Ascending aorta (tissue), 2 donors: ENCODE measurements around the gene UMOD. TPM values are rescaled to one million over a fixed set of nuclear protein-coding genes. Genes with fewer than 3 reads are reported as not detected.

ENCODE experiments used
- DNase-seq, 2 donors: peaks; one replicate each; pipeline ENCODE4 v3.0.0-alpha.2; 2019; ENCODE audit warnings: low spot score in 2 of 2
- H3K27ac ChIP-seq, 2 donors: fragments of 200-600 bp; sonication (generic); one replicate each; pipeline ENCODE4 v1.5.1; 2016 to 2017; ENCODE audit warnings: mild to moderate bottlenecking in 1 of 2
- H3K27me3 ChIP-seq: fragments of 200-600 bp; sonication (generic); one replicate; pipeline ENCODE4 v1.5.1; 2017
- H3K36me3 ChIP-seq, 2 donors: fragments of 200-600 bp; sonication (generic); one replicate each; pipeline ENCODE4 v1.5.1; 2016
- H3K4me1 ChIP-seq, 2 donors: fragments of 200-600 bp; sonication (generic); one replicate each; pipeline ENCODE4 v1.5.1; 2016 to 2017; ENCODE audit warnings: mild to moderate bottlenecking in 1 of 2
- H3K4me3 ChIP-seq, 2 donors: fragments of 200-600 bp; sonication (generic); one replicate each; pipeline ENCODE4 v1.5.1; 2016 to 2017; ENCODE audit warnings: mild to moderate bottlenecking in 1 of 2
- H3K9me3 ChIP-seq, 2 donors: fragments of 200-600 bp; sonication (generic); one replicate each; pipeline ENCODE4 v1.5.1; 2016
- intact Hi-C: fragments of 100-400 bp; cut with DNase I; formaldehyde crosslinking; loops from one replicate; pipeline ENCODE4 v1.15.1; 2023
- total RNA-seq: library from RNA; depleted of rRNA; stranded (reverse); fragments of >200 nt; gene quantifications from one replicate; pipeline ENCODE4 v1.1.0, GENCODE V29; 2016
- TF ChIP-seq, protein P1 (sequence below), 3 experiments: fragments of 200-600 bp in 2 of 3; fragments of 450-650 bp in 1 of 3; sonication (generic) in 2 of 3; IDR thresholded peaks; one replicate each; pipeline ENCODE4 v1.5.1; 2016 to 2019; ENCODE audit warnings: antibody characterized with exemption in 3 of 3, mild to moderate bottlenecking in 1 of 3, moderate library complexity in 1 of 3

The UMOD gene
- total RNA-seq, 1 donor from 2014 or later, result not detected

GRCh38 chr16:20309786-20310185 lies 42.7 kb downstream of the UMOD start:
- no peak overlapping the region for H3K27ac ChIP-seq
- intact Hi-C loops, result no loop called here
- H3K4me3 ChIP-seq, result no peak overlapping the region
- H3K36me3 ChIP-seq, result no peaks in the 10 kb centered on the region
- H3K9me3 ChIP-seq, result no peaks in the 10 kb centered on the region
- H3K27me3 ChIP-seq, result no peaks in the 10 kb centered on the region
- TF ChIP-seq, protein P1, sequence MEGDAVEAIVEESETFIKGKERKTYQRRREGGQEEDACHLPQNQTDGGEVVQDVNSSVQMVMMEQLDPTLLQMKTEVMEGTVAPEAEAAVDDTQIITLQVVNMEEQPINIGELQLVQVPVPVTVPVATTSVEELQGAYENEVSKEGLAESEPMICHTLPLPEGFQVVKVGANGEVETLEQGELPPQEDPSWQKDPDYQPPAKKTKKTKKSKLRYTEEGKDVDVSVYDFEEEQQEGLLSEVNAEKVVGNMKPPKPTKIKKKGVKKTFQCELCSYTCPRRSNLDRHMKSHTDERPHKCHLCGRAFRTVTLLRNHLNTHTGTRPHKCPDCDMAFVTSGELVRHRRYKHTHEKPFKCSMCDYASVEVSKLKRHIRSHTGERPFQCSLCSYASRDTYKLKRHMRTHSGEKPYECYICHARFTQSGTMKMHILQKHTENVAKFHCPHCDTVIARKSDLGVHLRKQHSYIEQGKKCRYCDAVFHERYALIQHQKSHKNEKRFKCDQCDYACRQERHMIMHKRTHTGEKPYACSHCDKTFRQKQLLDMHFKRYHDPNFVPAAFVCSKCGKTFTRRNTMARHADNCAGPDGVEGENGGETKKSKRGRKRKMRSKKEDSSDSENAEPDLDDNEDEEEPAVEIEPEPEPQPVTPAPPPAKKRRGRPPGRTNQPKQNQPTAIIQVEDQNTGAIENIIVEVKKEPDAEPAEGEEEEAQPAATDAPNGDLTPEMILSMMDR (IDR thresholded peaks at IDR 0.05), result no peak
- H3K4me1 ChIP-seq, result no peaks in the 10 kb centered on the region
- DNase-seq, result no peak

- no peak for DNase-seq
- no peak overlapping the region for H3K27ac ChIP-seq
- TF ChIP-seq, protein P1 (IDR thresholded peaks at IDR 0.05), result no peak
- H3K9me3 ChIP-seq, result no peaks in the 10 kb centered on the region
- no peaks in the 10 kb centered on the region for H3K4me1 ChIP-seq
- no peaks in the 10 kb centered on the region for H3K36me3 ChIP-seq
- no peak overlapping the region for H3K4me3 ChIP-seq
- no peaks in the 10 kb centered on the region for H3K27me3 ChIP-seq
- intact Hi-C loops, result no loop called here
Measured at GRCh38 chr16:20308801-20309590, 43.5 kb downstream of the UMOD start.

DNA sequence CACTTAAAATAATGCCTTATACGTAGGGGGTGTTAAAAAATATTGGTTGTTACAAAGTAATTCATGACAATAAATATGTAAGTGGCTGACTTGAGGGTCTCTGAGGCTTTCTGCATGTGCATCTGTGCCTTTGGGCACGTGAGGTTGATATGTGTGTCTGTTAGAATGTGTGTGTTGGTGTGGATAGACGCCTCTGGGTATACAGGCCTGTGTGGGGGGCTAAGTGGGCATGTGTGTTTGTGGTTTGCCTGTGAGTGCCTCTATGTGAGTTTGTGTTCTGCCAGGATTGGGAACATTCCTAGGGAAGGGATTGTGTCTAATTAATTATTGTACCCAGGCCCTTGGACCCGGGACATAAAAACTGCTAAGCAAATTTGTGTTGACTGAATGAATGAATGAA lies 44.2 kb downstream of the UMOD start:
- TF ChIP-seq, protein P1 (IDR thresholded peaks at IDR 0.05), result no peak
- H3K4me1 ChIP-seq, result no peaks in the 10 kb centered on the region
- H3K27me3 ChIP-seq, result no peaks in the 10 kb centered on the region
- no peaks in the 10 kb centered on the region for H3K9me3 ChIP-seq
- H3K36me3 ChIP-seq, result no peaks in the 10 kb centered on the region
- no peak overlapping the region for H3K27ac ChIP-seq
- intact Hi-C loops, result no loop called here
- H3K4me3 ChIP-seq, result no peak overlapping the region
- DNase-seq, result no peak

DNA sequence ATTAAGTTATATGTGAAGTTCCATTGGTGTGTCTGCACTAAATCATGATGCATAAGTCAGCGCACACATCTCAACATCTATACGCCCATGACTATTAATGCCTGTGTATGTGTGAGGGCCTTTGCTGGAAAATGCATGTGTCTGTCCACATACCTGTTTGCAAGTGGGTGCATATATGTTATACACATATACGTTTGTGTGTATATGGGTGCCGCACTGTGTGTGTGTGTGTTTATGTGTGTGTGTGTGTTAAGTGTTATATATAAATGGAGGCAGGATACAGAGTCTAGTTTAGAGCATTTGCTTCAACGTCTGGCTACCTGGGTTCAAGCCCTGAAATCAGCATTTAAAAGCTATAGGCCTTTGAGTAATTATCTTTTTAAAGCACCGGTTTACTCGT lies 44.7 kb downstream of the UMOD start:
- DNase-seq, result no peak
- TF ChIP-seq, protein P1 (IDR thresholded peaks at IDR 0.05), result no peak
- H3K4me3 ChIP-seq, result no peak overlapping the region
- no peaks in the 10 kb centered on the region for H3K27me3 ChIP-seq
- H3K9me3 ChIP-seq, result no peaks in the 10 kb centered on the region
- no peaks in the 10 kb centered on the region for H3K36me3 ChIP-seq
- intact Hi-C loops, result no loop called here
- no peak overlapping the region for H3K27ac ChIP-seq
- H3K4me1 ChIP-seq, result no peaks in the 10 kb centered on the region

DNA sequence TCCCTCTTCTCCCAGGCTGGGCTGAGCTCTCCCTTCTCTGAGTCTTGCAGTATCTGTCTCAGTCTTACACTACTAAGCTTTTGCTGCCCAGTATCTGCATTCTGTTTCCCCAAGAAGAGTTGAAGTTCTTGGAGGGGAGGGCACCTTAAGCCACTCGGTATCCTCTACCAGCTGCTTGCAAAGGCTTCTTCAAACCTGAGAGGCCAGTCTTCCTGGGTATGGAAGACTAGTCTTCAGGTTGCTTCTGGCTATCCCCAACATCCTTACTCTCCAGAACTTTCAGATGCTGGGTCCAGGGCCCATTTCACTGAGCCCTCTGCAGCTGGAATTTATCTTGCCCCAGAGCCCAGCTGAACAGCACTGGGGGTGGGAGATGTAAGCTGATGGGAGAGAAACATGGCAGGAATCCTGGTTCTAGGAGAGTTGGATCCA lies 45.3 kb downstream of the UMOD start:
- DNase-seq, result no peak
- H3K27ac ChIP-seq, result no peak overlapping the region
- H3K36me3 ChIP-seq, result no peaks in the 10 kb centered on the region
- H3K27me3 ChIP-seq, result no peaks in the 10 kb centered on the region
- no peak overlapping the region for H3K4me3 ChIP-seq
- H3K4me1 ChIP-seq, result no peaks in the 10 kb centered on the region
- H3K9me3 ChIP-seq, result no peaks in the 10 kb centered on the region
- intact Hi-C loops, result no loop called here
- TF ChIP-seq, protein P1 (IDR thresholded peaks at IDR 0.05), result no peak
